HG02759 (cell line): ENCODE results near the gene KLRB1.
"Not testable (repeated sequence)": the region's sequence is repeated elsewhere in the genome, so short reads cannot be mapped to it uniquely, and the experiment has no call there.

Experiments
- ATAC-seq: cut with Tn5 transposase; IDR thresholded peaks from one replicate; pipeline ENCODE4 v1.9.1; 2021; ENCODE audit warnings: mild to moderate bottlenecking, moderate library complexity; ENCODE audit not compliant: unreplicated experiment

KLRB1 gene

DNA sequence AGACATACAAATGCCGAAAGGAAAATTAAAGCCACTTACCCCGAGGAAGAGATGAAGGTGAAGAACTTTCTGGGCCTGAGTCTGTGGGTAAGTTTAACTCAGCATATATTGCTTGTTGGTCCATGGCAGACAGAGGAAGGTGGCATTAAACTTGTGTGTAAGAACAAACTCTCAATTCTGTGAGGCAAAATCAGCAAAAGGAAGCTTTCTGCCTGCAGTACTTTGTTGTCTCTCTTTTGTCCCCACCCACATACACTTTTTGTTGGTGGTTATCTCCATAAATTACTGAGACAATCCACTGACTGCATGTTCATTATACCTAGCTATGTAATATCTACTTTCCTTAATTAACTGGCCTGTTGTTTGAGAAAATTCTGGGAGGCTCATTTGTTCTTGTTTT is at the start of gene KLRB1:
Gene KLRB1 (minus strand): TSS at position 201 of the 400 bp plus-strand sequence. CDS start 77 bp downstream, at position 124.
- ATAC-seq, result no peak

DNA sequence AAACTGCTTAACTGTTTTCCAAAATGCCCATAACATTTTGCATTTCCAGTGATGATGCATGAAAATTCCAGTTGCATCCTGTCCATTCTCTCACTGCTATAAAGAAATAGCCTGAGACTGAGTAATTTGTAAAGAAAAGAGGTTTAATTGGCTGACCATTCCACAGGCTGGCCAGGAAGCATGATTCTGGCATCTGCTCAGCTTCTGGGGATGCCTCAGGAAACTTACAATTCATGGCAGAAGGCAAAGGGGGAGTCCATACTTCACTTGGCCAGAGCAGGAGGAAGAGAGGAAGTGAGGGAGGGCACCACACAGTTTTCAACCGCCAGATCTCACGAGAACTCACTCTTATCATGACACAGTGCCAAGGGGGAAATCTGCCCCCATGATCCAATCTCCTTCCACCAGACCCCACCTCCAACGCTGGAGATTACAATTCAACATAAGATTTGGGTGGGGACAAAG is 43.6 kb upstream of the KLRB1 start:
- no peak for ATAC-seq

DNA sequence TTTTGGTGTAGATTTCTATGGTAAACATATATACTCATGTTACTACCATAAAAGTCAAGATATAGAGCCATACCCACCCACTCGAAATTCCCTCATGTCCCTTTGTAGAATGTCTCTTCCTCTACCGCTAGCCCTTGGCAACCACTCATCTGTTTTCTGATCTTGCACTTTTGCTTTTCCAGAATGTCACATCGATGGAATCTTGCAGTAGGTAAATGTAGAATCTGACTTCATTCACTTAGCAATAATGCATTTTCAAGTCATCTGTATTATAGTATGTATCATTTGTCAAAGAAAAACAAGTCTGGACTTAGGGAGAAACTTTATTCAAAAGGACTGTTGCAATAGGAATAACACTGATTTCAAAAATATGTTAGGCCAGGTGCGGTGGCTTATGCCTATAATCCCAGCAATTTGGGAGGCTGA is 42.4 kb upstream of the KLRB1 start:
- no peak for ATAC-seq

DNA sequence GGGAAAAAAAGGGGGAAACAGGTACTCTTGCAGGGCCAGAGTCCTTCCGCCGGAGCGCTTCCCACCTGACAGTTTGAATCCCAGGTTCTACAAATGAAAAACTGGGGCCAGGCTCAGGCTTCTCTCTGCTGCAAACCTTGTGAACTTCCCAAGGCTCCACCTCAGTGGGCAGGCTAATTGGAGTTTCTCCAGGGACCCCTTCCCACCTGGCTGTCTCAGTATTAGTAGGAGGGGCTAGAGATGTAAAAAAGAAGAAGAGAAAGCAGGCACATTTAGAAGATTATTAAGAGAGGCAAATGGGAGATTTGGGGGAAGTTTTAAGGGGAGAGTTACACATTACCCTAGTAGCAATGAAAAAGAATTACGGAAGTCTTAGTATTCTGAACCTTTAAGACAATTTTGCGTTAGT is 41.8 kb upstream of the KLRB1 start:
- ATAC-seq, result no peak

DNA sequence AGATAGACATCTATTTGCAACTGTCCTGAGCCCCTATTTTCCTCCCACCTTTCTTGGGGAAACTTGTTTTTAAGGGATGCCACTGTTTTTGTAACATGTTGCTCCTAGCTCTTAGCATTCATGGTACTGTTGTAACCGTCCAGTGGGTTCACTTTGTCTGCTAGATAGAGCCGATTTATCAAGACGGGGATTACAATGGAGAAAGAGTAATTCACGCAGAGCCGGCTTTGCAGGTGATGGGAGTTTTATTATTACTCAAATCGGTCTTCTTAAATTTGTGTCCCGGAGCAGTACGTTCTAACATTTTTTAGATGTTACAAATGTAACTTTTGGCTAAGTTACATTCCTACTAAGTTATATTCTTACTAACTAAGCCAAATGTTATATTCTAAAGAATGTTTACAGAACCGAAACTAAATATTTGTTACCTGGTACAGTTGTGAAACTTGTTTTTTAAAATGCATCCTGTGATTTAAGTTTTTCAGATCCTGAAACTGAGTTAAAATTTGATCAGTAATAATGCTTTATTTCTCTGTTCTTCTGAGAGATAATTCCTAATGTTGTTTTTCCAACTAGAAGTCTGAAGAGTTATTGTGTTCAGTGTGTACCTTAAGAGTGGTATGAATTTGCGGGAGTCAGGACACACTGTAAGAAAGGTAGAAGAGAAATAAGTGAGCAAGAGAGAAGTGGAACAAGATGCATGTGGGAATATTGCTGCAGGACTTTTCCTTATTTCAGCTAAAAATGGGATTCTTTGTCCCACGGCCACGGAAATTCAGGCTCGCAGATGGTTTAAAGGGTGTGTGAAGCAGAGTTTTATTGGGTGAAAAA is 41.2 kb upstream of the KLRB1 start:
- no peak for ATAC-seq

DNA sequence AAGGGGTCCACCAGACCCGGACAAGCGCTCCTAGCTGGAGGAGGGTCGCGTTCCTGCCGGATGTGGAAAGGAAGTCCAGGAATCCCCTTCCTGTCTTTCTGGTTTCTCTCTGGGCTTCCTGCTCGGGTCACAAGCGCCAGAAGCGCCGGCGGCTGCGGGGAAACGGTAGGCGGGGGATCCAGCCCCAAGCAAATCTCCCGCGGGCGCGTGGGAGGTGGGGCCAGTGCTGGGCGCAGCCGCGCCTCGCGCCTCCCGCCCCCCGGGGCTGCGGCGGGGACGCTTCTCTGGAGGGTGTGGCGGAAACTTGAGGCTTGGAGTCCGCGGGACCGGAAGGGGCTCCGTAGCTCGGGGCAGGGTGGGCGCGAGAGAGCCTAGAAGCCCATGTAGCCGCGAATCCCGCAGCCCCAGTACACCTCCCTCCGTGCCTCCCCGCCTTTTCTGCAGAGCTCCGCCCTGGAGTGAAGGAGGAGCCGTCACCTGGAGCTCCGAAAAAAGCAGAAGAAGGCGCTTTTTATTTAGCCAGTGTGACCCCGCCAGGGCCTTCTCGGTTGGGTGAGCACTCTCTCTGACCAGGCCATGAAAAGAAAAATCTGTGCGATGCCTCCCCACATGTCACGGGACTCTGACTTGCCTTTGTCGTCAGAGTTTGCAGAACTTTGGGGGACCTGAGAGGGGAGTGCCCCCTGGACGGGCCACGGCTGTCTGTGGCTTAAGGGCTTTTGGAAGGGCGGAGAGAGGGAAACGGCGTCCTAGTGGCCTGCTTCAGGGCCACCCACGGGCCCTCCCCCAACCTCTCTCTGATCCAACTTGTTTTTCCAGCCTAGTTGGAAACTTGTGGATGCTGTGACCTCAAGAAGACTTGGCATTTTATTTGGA is 40.3 kb upstream of the KLRB1 start:
- ATAC-seq, result peak; percentile 75

DNA sequence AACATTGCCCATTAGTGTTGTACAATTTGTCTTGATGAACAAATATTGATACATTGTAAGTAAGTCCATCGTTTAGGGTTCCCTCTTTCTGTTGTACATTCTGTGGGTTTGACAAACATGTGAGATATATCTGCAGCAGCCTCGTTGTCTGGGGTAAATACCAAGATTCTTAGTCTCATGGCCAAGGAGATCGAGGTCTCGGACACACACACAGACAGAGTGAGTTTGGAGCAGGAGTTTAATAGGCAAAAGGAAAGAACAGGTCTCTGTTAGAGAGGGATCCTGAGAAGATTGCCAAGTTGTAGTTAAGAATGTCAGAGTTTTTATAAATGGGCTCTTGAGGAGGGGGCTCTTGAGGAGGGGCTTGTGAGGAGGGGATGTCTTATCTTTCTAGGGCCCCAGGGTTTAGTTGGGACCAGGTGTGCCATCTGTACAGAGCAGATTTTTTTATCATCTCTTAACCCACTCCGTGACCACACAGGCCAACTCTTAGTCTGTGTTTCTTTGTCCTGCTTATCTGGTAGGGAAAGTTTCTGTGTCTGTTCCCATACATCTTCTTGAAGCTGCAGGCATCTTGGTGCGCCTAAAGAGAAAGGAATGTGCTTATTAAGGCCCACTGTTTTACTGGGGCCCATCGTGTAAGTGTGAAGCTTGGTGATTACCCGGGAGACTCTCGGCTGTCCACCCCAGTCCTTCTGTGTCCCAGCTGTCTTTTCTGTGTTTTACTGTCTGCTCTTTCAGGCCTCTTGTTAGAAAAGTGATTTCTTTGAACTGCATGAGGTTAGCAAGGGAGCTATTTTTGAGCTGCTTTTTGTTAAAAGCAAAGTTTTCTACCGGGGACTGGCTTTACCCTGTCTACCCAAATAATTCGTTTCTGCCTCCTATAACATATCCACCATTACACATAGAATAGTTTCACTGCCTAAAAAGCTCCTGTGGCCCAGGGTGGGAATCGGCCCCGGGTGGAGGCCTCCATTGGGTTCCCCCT is 39.4 kb upstream of the KLRB1 start:
- ATAC-seq, result no peak

DNA sequence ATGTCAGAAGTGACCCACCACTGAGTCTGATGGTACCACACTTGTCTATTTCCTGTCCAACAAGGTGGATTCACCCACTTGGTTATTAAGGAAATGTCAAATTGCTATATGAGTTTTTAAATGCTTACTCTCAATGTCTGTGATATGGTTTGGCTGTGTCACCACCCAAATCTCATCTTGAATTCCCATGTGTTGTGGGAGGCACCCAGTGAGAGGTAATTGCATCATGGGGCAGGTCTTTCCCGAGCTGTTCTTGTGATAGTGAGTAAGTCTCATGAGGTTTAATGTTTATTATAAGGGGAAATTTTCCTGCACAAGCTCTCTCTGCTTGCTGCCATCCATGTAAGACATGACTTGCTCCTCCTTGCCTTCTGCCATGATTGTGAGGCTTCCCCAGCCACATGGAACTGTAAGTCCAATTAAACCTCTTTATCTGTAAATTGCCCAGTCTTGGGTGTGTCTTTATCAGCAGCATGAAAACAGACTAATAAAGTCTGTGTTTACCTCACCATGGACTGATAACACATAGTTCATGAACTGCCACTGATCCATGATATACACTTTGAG is 37.4 kb upstream of the KLRB1 start:
- ATAC-seq, result not testable (repeated sequence)

DNA sequence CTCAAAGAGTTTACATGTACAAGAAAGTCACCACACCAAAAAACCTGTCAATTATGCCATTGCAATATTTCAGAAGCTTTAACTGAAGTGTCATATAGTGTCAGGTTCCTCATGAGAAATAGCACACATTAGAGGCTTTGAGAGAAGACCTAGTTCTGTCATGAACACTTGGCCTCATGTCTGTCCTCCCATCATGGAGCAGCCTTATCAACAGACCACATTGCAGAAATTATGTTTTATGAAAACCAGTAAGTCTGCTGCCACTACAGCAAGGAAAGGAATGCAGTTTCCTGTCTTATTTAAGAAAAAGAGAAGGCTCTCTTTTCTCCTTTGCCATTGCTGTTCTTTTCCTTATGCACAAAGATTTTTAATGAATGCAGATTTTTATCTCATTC is 35.5 kb upstream of the KLRB1 start:
- ATAC-seq, result no peak

DNA sequence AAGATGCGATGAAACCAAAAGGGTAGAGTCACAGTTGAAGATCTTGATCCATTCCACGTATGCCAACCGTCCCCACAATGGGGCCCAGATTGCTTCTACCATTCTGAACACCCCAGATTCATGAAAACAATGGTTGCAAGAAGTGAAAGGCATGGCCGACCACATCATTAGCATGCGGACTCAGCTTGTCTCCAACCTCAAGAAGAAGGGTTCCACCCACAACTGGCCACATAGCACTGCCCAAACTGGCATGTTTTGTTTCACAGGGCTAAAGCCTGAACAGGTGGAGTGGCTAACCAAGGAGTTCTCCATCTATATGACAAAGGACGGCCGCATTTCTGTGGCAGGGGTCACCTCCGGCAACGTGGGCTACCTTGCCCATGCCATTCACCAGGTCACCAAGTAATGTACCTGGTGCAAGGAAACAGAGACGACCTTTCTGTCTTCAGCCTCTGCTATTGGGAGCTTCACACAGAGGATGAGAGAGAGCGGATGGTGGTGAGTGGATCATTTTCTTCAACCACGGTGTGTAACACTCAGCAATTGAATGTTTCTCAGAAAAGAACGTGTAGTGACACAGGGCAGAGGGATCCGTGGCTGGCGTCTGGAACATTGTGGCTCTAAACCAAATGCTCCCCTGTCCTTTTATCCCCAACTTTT is 35.0 kb upstream of the KLRB1 start:
- no peak for ATAC-seq

DNA sequence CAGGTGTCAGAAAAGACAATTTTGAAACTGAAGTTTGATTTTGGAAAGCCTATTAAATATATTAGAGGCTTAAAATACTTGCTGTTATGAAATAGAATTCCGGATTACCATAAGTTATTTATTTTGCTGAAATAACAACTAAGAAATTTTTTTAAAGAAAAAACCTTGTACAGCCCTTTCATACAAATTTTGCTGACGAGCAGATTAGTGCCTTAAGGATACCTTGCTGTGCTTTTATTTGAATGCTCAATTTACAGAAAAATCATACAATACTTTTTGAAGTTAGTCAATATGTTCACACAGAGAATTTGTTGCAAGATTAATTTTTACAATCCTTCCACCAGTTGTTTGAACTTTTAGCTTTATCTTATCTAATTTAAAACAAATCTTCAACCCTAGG is 32.3 kb upstream of the KLRB1 start:
- ATAC-seq, result no peak

DNA sequence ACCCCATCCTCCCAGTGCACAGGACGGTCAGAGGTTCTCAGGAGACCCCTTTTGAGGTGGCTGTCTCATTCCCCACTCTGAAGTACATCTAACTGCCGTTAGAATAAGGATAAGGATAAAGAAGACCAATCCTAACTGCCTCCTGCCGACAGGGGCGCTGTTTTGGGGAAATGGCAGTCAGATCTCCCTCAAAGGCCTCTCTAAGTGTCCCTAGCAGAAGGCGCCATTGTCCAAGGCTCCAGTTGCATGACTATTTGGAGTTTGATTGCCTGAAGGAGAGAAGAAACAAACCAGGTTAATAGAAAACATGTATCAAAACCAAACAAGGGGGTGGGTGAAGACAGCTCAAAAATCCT is 29.1 kb upstream of the KLRB1 start:
- ATAC-seq, result no peak

DNA sequence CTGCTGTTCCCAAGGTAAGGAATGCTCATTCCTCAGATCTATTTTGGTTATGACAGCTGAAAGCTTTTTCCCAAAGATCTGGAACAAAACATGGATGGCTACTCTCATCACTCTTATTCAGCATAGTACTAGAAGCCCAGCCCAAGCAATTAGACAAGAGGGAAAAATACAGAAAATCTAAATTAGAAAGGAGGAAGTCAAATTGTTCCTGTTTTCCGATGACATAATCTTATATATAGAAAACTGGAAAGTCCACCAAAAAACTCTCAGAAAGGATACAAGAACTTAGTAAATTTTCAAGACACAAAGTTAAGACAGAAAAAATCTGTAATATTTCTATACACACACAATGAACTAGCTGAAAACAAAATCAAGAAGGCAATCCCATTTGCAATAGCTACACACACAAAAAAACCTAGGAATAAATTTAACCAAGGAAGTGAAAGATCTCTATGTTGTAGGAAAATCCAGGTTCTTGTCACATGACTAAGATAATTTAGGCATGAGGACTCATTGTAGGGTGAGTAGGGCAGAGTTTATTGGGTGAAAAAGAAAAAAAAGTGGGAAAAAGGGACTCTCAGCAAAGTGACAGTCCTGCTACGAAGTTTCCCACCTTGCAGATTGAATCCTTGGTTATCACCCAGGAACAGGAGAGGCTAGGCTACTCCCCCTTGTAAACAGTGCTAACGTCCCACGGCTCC is 28.6 kb upstream of the KLRB1 start:
- ATAC-seq, result no peak

DNA sequence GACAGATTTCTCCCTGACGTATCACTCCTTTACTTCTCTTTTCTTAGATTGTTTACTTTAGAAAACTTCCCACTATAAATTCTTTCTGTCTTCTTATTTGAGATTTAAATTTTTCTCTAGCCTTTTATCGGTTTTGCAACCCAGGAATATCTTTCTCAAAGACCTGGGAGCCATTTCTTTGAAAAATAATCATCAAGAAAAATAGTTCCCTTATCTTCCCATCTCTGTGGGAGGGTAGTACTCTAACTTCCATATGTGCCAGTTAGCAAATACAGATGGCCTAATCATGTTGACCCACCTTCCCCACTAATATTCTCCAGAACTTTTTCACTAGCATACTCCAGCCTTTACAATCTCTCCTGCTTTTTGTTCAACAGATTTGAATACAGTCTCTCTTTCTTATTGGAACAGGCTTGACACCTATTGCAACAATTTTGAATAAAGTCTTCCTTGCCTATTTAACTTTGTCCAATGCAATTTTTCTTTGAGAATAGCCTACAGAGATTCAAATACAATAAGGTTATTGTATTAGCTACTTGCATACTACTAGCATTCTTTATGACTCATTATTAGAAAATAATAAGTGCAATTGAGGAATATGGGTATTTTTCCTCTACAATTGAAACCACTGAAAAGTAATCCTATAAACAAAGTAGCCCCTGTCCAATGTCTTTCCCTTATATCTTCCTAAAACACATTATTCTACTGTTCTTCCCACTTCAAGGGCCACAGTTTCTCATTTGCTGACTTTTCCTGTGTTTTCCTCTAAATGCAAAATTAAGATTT is 27.4 kb upstream of the KLRB1 start:
- no peak for ATAC-seq

DNA sequence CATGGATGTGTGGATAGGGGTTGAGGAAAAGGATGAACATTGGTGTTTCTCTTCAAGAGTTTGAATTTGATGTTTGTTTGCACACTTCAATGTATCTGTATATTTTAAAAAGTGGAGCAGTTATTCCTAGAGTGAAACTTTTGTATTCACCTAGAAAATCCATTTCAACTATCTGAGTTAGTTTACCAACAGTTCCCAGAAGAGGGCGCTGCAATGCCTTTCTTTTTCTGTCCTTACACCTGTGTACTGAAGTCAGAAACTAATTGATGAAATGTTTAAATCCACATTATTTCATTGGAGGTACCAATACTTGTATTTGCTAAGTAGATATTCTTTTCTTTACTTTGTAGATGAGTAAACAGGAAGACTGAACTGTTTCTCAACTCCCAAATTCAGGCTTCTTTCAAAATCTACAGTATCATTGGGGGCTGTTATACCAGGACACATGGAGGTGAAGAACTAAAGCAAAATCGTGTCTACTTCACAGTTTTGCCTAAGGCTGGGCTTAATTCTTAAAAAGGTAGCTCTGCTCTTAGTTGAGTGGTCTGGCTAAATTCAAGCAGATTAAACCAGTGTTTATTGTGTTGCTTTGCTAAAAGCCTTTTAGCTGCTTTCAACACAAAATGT is 26.6 kb upstream of the KLRB1 start:
- peak; percentile 47 for ATAC-seq

DNA sequence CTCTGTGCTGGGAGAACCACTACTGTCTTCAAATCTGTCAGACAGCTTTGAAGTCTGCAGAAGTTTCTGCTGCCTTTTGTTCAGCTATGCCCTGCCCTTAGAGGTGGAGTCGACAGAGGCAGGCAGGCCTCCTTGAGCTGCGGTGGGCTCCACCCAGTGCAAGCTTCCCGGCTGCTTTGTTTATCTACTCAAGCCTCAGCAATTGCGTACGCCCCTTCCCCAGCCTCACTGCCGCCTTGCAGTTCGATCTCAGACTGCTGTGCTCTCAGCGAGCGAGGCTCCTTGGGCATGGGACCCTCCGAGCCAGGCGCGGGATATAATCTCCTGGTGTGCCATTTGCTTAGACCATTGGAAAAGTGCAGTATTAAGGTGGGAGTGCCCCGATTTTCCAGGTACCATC is 25.1 kb upstream of the KLRB1 start:
- no peak for ATAC-seq

DNA sequence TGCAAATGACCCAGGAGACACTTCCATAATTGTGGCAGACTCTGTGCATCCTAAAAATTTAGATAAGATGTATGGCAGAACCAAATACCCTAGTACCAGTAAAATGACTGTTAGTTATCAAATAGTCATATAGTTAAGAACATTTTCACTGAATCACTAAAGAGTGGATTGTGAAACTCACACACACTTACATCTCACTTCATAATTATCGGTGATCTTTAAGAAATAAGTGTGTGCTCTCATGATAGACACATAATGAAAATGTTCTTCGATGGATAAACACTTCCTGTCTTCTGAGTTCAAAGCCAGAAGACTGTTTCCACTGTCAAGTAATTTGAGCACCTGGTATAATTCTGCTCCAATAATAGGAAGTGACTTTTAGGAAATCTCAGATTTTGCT is 19.1 kb upstream of the KLRB1 start:
- ATAC-seq, result no peak

DNA sequence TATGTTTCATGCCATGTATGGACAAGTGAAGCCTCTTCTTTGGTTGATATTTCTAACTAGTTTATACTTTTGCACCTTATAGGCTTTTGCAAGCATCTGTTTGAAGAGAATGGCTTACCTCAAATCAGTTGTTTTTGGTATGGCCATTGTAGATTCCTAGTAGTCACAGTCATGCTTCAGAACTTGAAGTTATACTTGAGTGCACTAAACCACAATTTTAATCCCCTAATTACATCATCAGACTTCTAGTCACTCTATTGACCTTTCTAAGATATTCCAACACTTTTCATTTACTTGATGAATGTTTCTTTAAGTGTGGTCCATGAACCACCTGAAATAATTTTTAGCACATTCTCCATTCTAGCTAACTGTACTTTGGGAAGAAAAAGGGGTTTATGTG is 18.6 kb upstream of the KLRB1 start:
- ATAC-seq, result no peak
